HepG2 (cell line): ENCODE measurements around the gene UGT1A7. TPM values are rescaled to one million over a fixed set of nuclear protein-coding genes. Genes with fewer than 3 reads are reported as not detected.

Experiments
- ATAC-seq: fragments of 200-7000 bp; cut with Tn5 transposase; 3 replicates; pipeline ENCODE4 v1.9.1; 2020; ENCODE audit warnings: mild to moderate bottlenecking, moderate library complexity
- BruUV-seq: library from RNA; stranded (reverse); fragments of 400-500 nt; replicated peaks from 2 replicates; lab custom pipeline; 2021; lab: Mats Ljungman, UMichigan
- CTCF ChIA-PET: fragments of 300-600 bp; formaldehyde crosslinking; extraction: SDS; loops from one replicate; lab custom pipeline; 2021; ENCODE audit warnings: low total read pairs, inconsistent platforms, low intra/inter-chr PET ratio; lab: Yijun Ruan, JAX
- POLR2A ChIA-PET: fragments of 350-600 bp; sonication (Branson Sonifier 250); formaldehyde crosslinking; loops from one replicate; lab custom pipeline; 2020; ENCODE audit warnings: antibody characterized with exemption, inconsistent platforms; lab: Yijun Ruan, JAX
- DNase-seq: peaks from one replicate; pipeline ENCODE4 v3.0.0-alpha.2; 2015; ENCODE audit warnings: low spot score
- FAIRE-seq: peaks from 3 replicates; lab custom pipeline; 2011; peaks lifted over from hg19 to GRCh38; lab: Jason Lieb, UNC
- H2AFZ ChIP-seq: one replicate; pipeline ENCODE4 v1.6.1; 2011; ENCODE audit warnings: low read length, inconsistent platforms
- H3K27ac ChIP-seq: fragments of 300-600 bp; 3 replicates; pipeline ENCODE4 v1.8.0; 2011; ENCODE audit warnings: mixed run types, mild to moderate bottlenecking, mixed read lengths, low read length, inconsistent platforms; ENCODE audit not compliant: insufficient read depth; ENCODE audit errors: extremely low read length
- H3K27me3 ChIP-seq, 2 experiments: fragments of 200-600 bp in 1 of 2; 2 replicates in 1 of 2; 3 replicates in 1 of 2; pipeline versions ENCODE4 v1.6.0 to v1.8.0; 2011; ENCODE audit warnings: low read length in 2 of 2, mild to moderate bottlenecking in 2 of 2, moderate library complexity in 2 of 2, inconsistent platforms in 1 of 2; ENCODE audit not compliant: insufficient read depth in 2 of 2, control insufficient read depth in 1 of 2
- H3K36me3 ChIP-seq, 2 experiments: fragments of 200-600 bp in 1 of 2; replicated peaks in 1 of 2; 2 replicates in 1 of 2; 3 replicates in 1 of 2; pipeline versions ENCODE4 v1.5.1 to v1.8.0; 2011; ENCODE audit warnings: low read length in 2 of 2, inconsistent platforms in 1 of 2; ENCODE audit not compliant: insufficient read depth in 2 of 2, control insufficient read depth in 1 of 2
- H3K4me1 ChIP-seq: 2 replicates; pipeline ENCODE4 v1.5.1; 2012; ENCODE audit warnings: low read length, inconsistent platforms; ENCODE audit not compliant: insufficient read depth
- H3K4me2 ChIP-seq: 2 replicates; pipeline ENCODE4 v1.6.0; 2011; ENCODE audit warnings: low read depth, low read length, inconsistent platforms
- H3K4me3 ChIP-seq, 3 experiments: fragments of 200-600 bp in 1 of 3; sonication (generic), shearing (Covaris generic) in 1 of 3; replicated peaks in 1 of 3; 2 replicates each; pipeline ENCODE4 v1.5.1; 2011 to 2016; ENCODE audit warnings: low read length in 3 of 3, inconsistent platforms in 2 of 3, low read depth in 2 of 3, mild to moderate bottlenecking in 2 of 3, control low read depth in 1 of 3, mixed read lengths in 1 of 3; ENCODE audit not compliant: insufficient read depth in 1 of 3
- H3K79me2 ChIP-seq: one replicate; pipeline ENCODE4 v1.6.1; 2011; ENCODE audit warnings: low read length, inconsistent platforms; ENCODE audit not compliant: insufficient read depth
- H3K9ac ChIP-seq: 2 replicates; pipeline ENCODE4 v1.6.0; 2011; ENCODE audit warnings: mild to moderate bottlenecking, low read depth, low read length, inconsistent platforms; ENCODE audit not compliant: insufficient read depth
- H3K9me3 ChIP-seq: 2 replicates; pipeline ENCODE4 v1.5.1; 2012; ENCODE audit warnings: mild to moderate bottlenecking, low read length
- H4K20me1 ChIP-seq: 2 replicates; pipeline ENCODE4 v1.6.0; 2011; ENCODE audit warnings: inconsistent platforms, mild to moderate bottlenecking, low read length, moderate library complexity; ENCODE audit not compliant: insufficient read depth
- KDM4B ChIP-seq: sonication (generic); formaldehyde crosslinking; IDR thresholded peaks from 2 replicates; pipeline ENCODE4 v1.4.0; 2020; ENCODE audit warnings: missing genetic modification reagents
- MED1 ChIP-seq: sonication (generic); formaldehyde crosslinking; IDR thresholded peaks from 2 replicates; pipeline ENCODE4 v1.4.0; 2020; ENCODE audit warnings: missing genetic modification reagents
- NFKBIZ ChIP-seq: IDR thresholded peaks from 2 replicates; pipeline ENCODE4 v1.6.1; 2018; ENCODE audit warnings: missing genetic modification reagents, missing compliant biosample characterization
- SRSF4 ChIP-seq: fragments of 200-400 bp; formaldehyde crosslinking; IDR thresholded peaks from one replicate; pipeline ENCODE4 v1.6.1; 2018; ENCODE audit warnings: mild to moderate bottlenecking, low read depth, low read length, moderate library complexity; ENCODE audit not compliant: poor library complexity, severe bottlenecking
- ZC3H13 ChIP-seq: sonication (generic); formaldehyde crosslinking; IDR thresholded peaks from 2 replicates; pipeline ENCODE4 v1.8.1; 2023; ENCODE audit warnings: mild to moderate bottlenecking, missing genetic modification reagents, moderate library complexity
- ZMYM3 ChIP-seq: sonication (generic); formaldehyde crosslinking; IDR thresholded peaks from 2 replicates; pipeline ENCODE4 v1.5.1; 2020; ENCODE audit warnings: mild to moderate bottlenecking, missing genetic modification reagents
- ZNF44 ChIP-seq: sonication (generic); formaldehyde crosslinking; IDR thresholded peaks from 2 replicates; pipeline ENCODE4 v1.5.1; 2020; ENCODE audit warnings: mild to moderate bottlenecking, missing genetic modification reagents
- ZNF460 ChIP-seq: sonication (generic); formaldehyde crosslinking; IDR thresholded peaks from 2 replicates; pipeline ENCODE4 v1.5.1; 2020; ENCODE audit warnings: missing genetic modification reagents, mild to moderate bottlenecking, borderline replicate concordance
- ZNF790 ChIP-seq: sonication (generic); formaldehyde crosslinking; IDR thresholded peaks from 2 replicates; pipeline ENCODE4 v1.8.0; 2022; ENCODE audit warnings: missing genetic modification reagents, mild to moderate bottlenecking, borderline replicate concordance
- WGBS: methylation state at CpG from one replicate; pipeline ENCODE4 v1.1.6; 2017; ENCODE audit warnings: low lambda C conversion rate; 5-methylcytosine and 5-hydroxymethylcytosine counted together
- in situ Hi-C: cut with HindIII; loops from 2 replicates; pipeline ENCODE4 v1.10.0; 2017; ENCODE audit warnings: low pct_unique_long_range_greater_than_20kb; ENCODE audit not compliant: extremely low pct_ligation_motif_present
- intact Hi-C: fragments of 100-400 bp; cut with micrococcal nuclease; formaldehyde crosslinking; loops from one replicate; pipeline ENCODE4 v1.10.0; 2022; ENCODE audit not compliant: unreplicated experiment
- polyA plus RNA-seq, 8 experiments: library from polyadenylated mRNA; depleted of rRNA in 3 of 8; stranded (reverse) in 7 of 8; unstranded in 1 of 8; fragments of >200 nt; fragmentation: Illumina TruSeq in 4 of 8; extraction: Trizol in 4 of 8; gene quantifications; 2 replicates each; pipeline versions ENCODE4 v1.2.1 to v1.2.3, GENCODE V29; 2011 to 2016; ENCODE audit warnings: low read depth in 4 of 8, missing spikeins in 1 of 8, mixed read lengths in 1 of 8; ENCODE audit not compliant: insufficient read depth in 1 of 8
- total RNA-seq, 5 experiments: library from RNA; depleted of rRNA; stranded (reverse); fragments of >200 nt; fragmentation: Illumina TruSeq; extraction: Trizol; gene quantifications; 2 replicates each; pipeline ENCODE4 v1.2.3, GENCODE V29; 2016; ENCODE audit warnings: low read depth in 1 of 5

The UGT1A7 gene
- total and polyA plus RNA-seq, 2 of the 13 experiments (the other 11 are each of a cell fraction or from before 2014, with no cell fraction given): not detected

GRCh38 chr2:233775414-233775813 lies 93.7 kb downstream of the UGT1A7 start (continued):
- no peak for TF ChIP-seq ZNF460 (CRISPR knock-in tag)
- TF ChIP-seq ZC3H13 (CRISPR knock-in tag): no peak
- TF ChIP-seq ZNF44 (CRISPR knock-in tag): no peak

GRCh38 chr2:233778030-233778429 lies 96.3 kb downstream of the UGT1A7 start, which contains the start of gene MROH2A:
Gene MROH2A, plus strand, starts transcription at chr2:233778330. Its CDS starts 1,029 bp downstream, at chr2:233779359.
- intact Hi-C loops (no loop called here), in situ Hi-C loops (no loop called here)
- peaks cover 3 to 58% of the 10 kb centered on the region in 2 experiments; a peak in 4 of 5 replicates for H3K27me3 ChIP-seq
- H3K4me3 ChIP-seq: no peak within 1 kb of the TSS
- ChIA-PET CTCF (no interaction called here), POLR2A (no interaction called here)
- ATAC-seq (no peak), DNase-seq (no peak), FAIRE-seq (no peak)
- H3K4me2 ChIP-seq: no peak within 1 kb of the TSS
- no peak for TF ChIP-seq NFKBIZ (CRISPR knock-in tag)
- H3K79me2 ChIP-seq: no peaks in the 10 kb centered on the region
- H3K9ac ChIP-seq: no peak within 1 kb of the TSS
- no peaks in the 10 kb centered on the region for H4K20me1 ChIP-seq
- BruUV-seq: no TSS peak
- H2AFZ ChIP-seq: no peak within 1 kb of the TSS
- WGBS: 31% methylated on average over 2 of the region's 2 CpGs
- H3K9me3 ChIP-seq: peaks cover 5% of the 10 kb centered on the region; the same call in 1 of the 2 replicates
- no peak within 1 kb of the TSS for H3K27ac ChIP-seq
- no peaks in the 10 kb centered on the region for H3K36me3 ChIP-seq
- H3K4me1 ChIP-seq: no peaks in the 10 kb centered on the region

GRCh38 chr2:233779722-233780121 lies 98.0 kb downstream of the UGT1A7 start:
- intact Hi-C loops (no loop called here), in situ Hi-C loops (no loop called here)
- Histone ChIP-seq H3K36me3 (no peaks in the 10 kb centered on the region), H3K4me3 (no peak overlapping the region), H2AFZ (no peak overlapping the region), H4K20me1 (no peaks in the 10 kb centered on the region), H3K4me1 (no peaks in the 10 kb centered on the region), H3K27me3 (peaks cover 3 to 53% of the 10 kb centered on the region in 2 experiments; a peak in 4 of 5 replicates), H3K9me3 (peaks cover 5% of the 10 kb centered on the region; the same call in 1 of the 2 replicates), H3K9ac (no peak overlapping the region), H3K79me2 (no peaks in the 10 kb centered on the region), H3K27ac (no peak overlapping the region), H3K4me2 (no peak overlapping the region)
- no TSS peak for BruUV-seq
- WGBS: 53% methylated on average over 4 of the region's 4 CpGs
- FAIRE-seq: no peak
- POLR2A ChIA-PET: no interaction called here
- no peak for TF ChIP-seq ZMYM3 (CRISPR knock-in tag)
- no peak for TF ChIP-seq MED1 (CRISPR knock-in tag)
- TF ChIP-seq SRSF4: no peak
- no peak for TF ChIP-seq KDM4B (CRISPR knock-in tag)
- TF ChIP-seq ZNF790 (CRISPR knock-in tag): no peak
- ATAC-seq: no peak
- CTCF ChIA-PET: no interaction called here
- no peak for DNase-seq
